ENCODE data around the gene FOXF1. TPM values are rescaled to one million over a fixed set of nuclear protein-coding genes. Genes with fewer than 3 reads are reported as not detected.

The FOXF1 gene
- total RNA-seq, 1 experiment from 2014 or later = not detected

- no TSS peak for BruUV-seq (replicated peaks)
- intact Hi-C loops (cut with micrococcal nuclease; ENCODE audit: unreplicated experiment) = no loop called here
- CTCF ChIA-PET = no interaction called here
- TF ChIP-seq, protein P1, sequence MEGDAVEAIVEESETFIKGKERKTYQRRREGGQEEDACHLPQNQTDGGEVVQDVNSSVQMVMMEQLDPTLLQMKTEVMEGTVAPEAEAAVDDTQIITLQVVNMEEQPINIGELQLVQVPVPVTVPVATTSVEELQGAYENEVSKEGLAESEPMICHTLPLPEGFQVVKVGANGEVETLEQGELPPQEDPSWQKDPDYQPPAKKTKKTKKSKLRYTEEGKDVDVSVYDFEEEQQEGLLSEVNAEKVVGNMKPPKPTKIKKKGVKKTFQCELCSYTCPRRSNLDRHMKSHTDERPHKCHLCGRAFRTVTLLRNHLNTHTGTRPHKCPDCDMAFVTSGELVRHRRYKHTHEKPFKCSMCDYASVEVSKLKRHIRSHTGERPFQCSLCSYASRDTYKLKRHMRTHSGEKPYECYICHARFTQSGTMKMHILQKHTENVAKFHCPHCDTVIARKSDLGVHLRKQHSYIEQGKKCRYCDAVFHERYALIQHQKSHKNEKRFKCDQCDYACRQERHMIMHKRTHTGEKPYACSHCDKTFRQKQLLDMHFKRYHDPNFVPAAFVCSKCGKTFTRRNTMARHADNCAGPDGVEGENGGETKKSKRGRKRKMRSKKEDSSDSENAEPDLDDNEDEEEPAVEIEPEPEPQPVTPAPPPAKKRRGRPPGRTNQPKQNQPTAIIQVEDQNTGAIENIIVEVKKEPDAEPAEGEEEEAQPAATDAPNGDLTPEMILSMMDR (IDR thresholded peaks at IDR 0.05; ENCODE audit: unreplicated experiment) = no peak
- peaks cover 28% of the 10 kb centered on the region for H3K36me3 Mint-ChIP-seq (ENCODE audit: insufficient read depth, unreplicated experiment)
- H3K9me3 Mint-ChIP-seq (ENCODE audit: low read depth, unreplicated experiment) = no peaks in the 10 kb centered on the region
- no peak overlapping the region for H3K4me3 Mint-ChIP-seq (ENCODE audit: low read depth, unreplicated experiment)
- no peak for DNase-seq
- H3K4me1 Mint-ChIP-seq (ENCODE audit: low read depth, unreplicated experiment) = no peaks in the 10 kb centered on the region
- H3K27ac Mint-ChIP-seq (ENCODE audit: unreplicated experiment) = no peak overlapping the region
- H3K27me3 Mint-ChIP-seq (ENCODE audit: unreplicated experiment) = no peaks in the 10 kb centered on the region
These were observed 26.3 kb downstream of the FOXF1 start for GRCh38 chr16:86536621-86537020.

GRCh38 chr16:86537486-86537885, 27.2 kb downstream of the FOXF1 start:
- H3K9me3 Mint-ChIP-seq (ENCODE audit: low read depth, unreplicated experiment) = no peaks in the 10 kb centered on the region
- H3K27me3 Mint-ChIP-seq (ENCODE audit: unreplicated experiment) = no peaks in the 10 kb centered on the region
- H3K36me3 Mint-ChIP-seq (ENCODE audit: insufficient read depth, unreplicated experiment) = peaks cover 28% of the 10 kb centered on the region
- BruUV-seq (replicated peaks) = no TSS peak
- H3K4me3 Mint-ChIP-seq (ENCODE audit: low read depth, unreplicated experiment) = no peak overlapping the region
- TF ChIP-seq, protein P1 (IDR thresholded peaks at IDR 0.05; ENCODE audit: unreplicated experiment) = no peak
- no peaks in the 10 kb centered on the region for H3K4me1 Mint-ChIP-seq (ENCODE audit: low read depth, unreplicated experiment)
- no peak for DNase-seq
- CTCF ChIA-PET = no interaction called here
- H3K27ac Mint-ChIP-seq (ENCODE audit: unreplicated experiment) = no peak overlapping the region
- intact Hi-C loops (cut with micrococcal nuclease; ENCODE audit: unreplicated experiment) = no loop called here

- DNase-seq = no peak
- H3K27me3 Mint-ChIP-seq (ENCODE audit: unreplicated experiment) = no peaks in the 10 kb centered on the region
- TF ChIP-seq, protein P1 (IDR thresholded peaks at IDR 0.05; ENCODE audit: unreplicated experiment) = no peak
- H3K4me1 Mint-ChIP-seq (ENCODE audit: low read depth, unreplicated experiment) = no peaks in the 10 kb centered on the region
- CTCF ChIA-PET = no interaction called here
- peaks cover 31% of the 10 kb centered on the region for H3K36me3 Mint-ChIP-seq (ENCODE audit: insufficient read depth, unreplicated experiment)
- BruUV-seq (replicated peaks) = no TSS peak
- intact Hi-C loops (cut with micrococcal nuclease; ENCODE audit: unreplicated experiment) = no loop called here
- H3K9me3 Mint-ChIP-seq (ENCODE audit: low read depth, unreplicated experiment) = no peaks in the 10 kb centered on the region
- H3K4me3 Mint-ChIP-seq (ENCODE audit: low read depth, unreplicated experiment) = no peak overlapping the region
- H3K27ac Mint-ChIP-seq (ENCODE audit: unreplicated experiment) = no peak overlapping the region
These were observed 28.0 kb downstream of the FOXF1 start for GRCh38 chr16:86538196-86538780.

DNA sequence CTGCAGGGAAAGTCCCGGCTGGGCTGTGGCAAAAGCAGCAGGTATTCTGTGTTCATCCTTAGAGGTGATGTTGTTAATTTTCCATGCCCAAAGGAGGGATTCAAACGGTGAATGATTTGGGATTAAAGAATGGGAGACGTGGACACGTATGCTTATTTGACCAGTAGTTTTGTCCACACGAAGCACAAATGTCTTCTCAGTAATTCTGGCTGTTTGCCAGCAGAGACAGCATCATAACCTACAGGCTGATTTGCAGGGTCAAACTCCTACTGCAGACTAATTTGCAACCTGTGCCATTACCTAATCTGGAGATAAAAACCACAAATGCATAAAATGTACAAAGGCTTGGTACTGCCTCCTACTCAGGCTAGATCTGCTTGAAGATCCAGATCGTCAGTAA, 30.6 kb downstream of the FOXF1 start:
- DNase-seq = no peak
- TF ChIP-seq, protein P1 (IDR thresholded peaks at IDR 0.05; ENCODE audit: unreplicated experiment) = no peak
- no peaks in the 10 kb centered on the region for H3K4me1 Mint-ChIP-seq (ENCODE audit: low read depth, unreplicated experiment)
- CTCF ChIA-PET = interaction anchor here (0.7 kb wide), 1 partner anchor 375 kb away, joined by 3 read pairs; no protein-coding TSS in a partner anchor
- no peaks in the 10 kb centered on the region for H3K9me3 Mint-ChIP-seq (ENCODE audit: low read depth, unreplicated experiment)
- H3K27me3 Mint-ChIP-seq (ENCODE audit: unreplicated experiment) = no peaks in the 10 kb centered on the region
- BruUV-seq (replicated peaks) = no TSS peak
- H3K4me3 Mint-ChIP-seq (ENCODE audit: low read depth, unreplicated experiment) = no peak overlapping the region
- H3K36me3 Mint-ChIP-seq (ENCODE audit: insufficient read depth, unreplicated experiment) = peaks cover 38% of the 10 kb centered on the region
- intact Hi-C loops (cut with micrococcal nuclease; ENCODE audit: unreplicated experiment) = no loop called here
- no peak overlapping the region for H3K27ac Mint-ChIP-seq (ENCODE audit: unreplicated experiment)
